H9 (cell line): Measurements from ENCODE around the gene FADS3. TPM values are rescaled to one million over a fixed set of nuclear protein-coding genes. Genes with fewer than 3 reads are reported as not detected.

Source experiments
- DNase-seq: peaks from one replicate; pipeline ENCODE4 v3.0.0-alpha.2; 2017
- H2AFZ ChIP-seq: one replicate; pipeline ENCODE4 v1.6.1; 2013; ENCODE audit warnings: mild to moderate bottlenecking, low read length, control low read depth, moderate library complexity
- H2AK5ac ChIP-seq: 2 replicates; pipeline ENCODE4 v1.6.1; 2013; ENCODE audit warnings: low read length, control low read depth, mixed read lengths; ENCODE audit not compliant: insufficient read length
- H2BK120ac ChIP-seq: one replicate; pipeline ENCODE4 v1.6.1; 2013; ENCODE audit warnings: low read depth, mild to moderate bottlenecking, low read length, control low read depth, inconsistent platforms; ENCODE audit not compliant: poor library complexity, severe bottlenecking
- H2BK12ac ChIP-seq: 2 replicates; pipeline ENCODE4 v1.6.1; 2013; ENCODE audit warnings: low read length, control low read depth, mixed read lengths, low read depth; ENCODE audit not compliant: insufficient read length
- H2BK15ac ChIP-seq: 2 replicates; pipeline ENCODE4 v1.6.1; 2013; ENCODE audit warnings: low read depth, low read length, control low read depth
- H2BK20ac ChIP-seq: one replicate; pipeline ENCODE4 v1.6.1; 2013; ENCODE audit warnings: low read depth, mild to moderate bottlenecking, low read length, control low read depth, inconsistent platforms; ENCODE audit not compliant: poor library complexity, severe bottlenecking
- H2BK5ac ChIP-seq: 2 replicates; pipeline ENCODE4 v1.6.1; 2013; ENCODE audit warnings: low read length, control low read depth, mixed read lengths; ENCODE audit not compliant: insufficient read length
- H3K14ac ChIP-seq: 2 replicates; pipeline ENCODE4 v1.6.1; 2013; ENCODE audit warnings: low read length, control low read depth; ENCODE audit not compliant: insufficient read depth
- H3K18ac ChIP-seq: 2 replicates; pipeline ENCODE4 v1.6.1; 2013; ENCODE audit warnings: low read depth, mild to moderate bottlenecking, mixed read lengths, low read length, control low read depth; ENCODE audit not compliant: insufficient read length
- H3K23ac ChIP-seq: 2 replicates; pipeline ENCODE4 v1.6.1; 2013; ENCODE audit warnings: low read length, control low read depth, mixed read lengths, low read depth; ENCODE audit not compliant: insufficient read length
- H3K23me2 ChIP-seq: 2 replicates; pipeline ENCODE4 v1.6.1; 2013; ENCODE audit warnings: low read depth, mild to moderate bottlenecking, mixed read lengths, low read length, control low read depth; ENCODE audit not compliant: insufficient read length, poor library complexity, severe bottlenecking
- H3K27ac ChIP-seq: 2 replicates; pipeline ENCODE4 v1.5.1; 2013; ENCODE audit warnings: low read length, control low read depth, mixed read lengths, low read depth; ENCODE audit not compliant: insufficient read length
- H3K27me3 ChIP-seq: 2 replicates; pipeline ENCODE4 v1.6.1; 2013; ENCODE audit warnings: low read length, control low read depth, inconsistent platforms; ENCODE audit not compliant: insufficient read depth
- H3K4ac ChIP-seq: 2 replicates; pipeline ENCODE4 v1.6.1; 2013; ENCODE audit warnings: low read depth, mild to moderate bottlenecking, control low read depth, inconsistent platforms, low read length, moderate library complexity
- H3K4me1 ChIP-seq: 2 replicates; pipeline ENCODE4 v1.6.1; 2013; ENCODE audit warnings: low read length, control low read depth, inconsistent platforms; ENCODE audit not compliant: insufficient read depth
- H3K4me2 ChIP-seq: 2 replicates; pipeline ENCODE4 v1.6.1; 2013; ENCODE audit warnings: low read length, control low read depth, mixed read lengths; ENCODE audit not compliant: insufficient read length, insufficient read depth
- H3K56ac ChIP-seq: 2 replicates; pipeline ENCODE4 v1.6.1; 2013; ENCODE audit warnings: low read depth, mild to moderate bottlenecking, mixed read lengths, low read length, control low read depth; ENCODE audit not compliant: insufficient read length
- H3K79me1 ChIP-seq: 2 replicates; pipeline ENCODE4 v1.6.1; 2013; ENCODE audit warnings: low read depth, mild to moderate bottlenecking, moderate library complexity, low read length, control low read depth, inconsistent platforms; ENCODE audit not compliant: insufficient read depth, poor library complexity, severe bottlenecking
- H3K79me2 ChIP-seq: 2 replicates; pipeline ENCODE4 v1.6.1; 2013; ENCODE audit warnings: low read length, control low read depth, inconsistent platforms; ENCODE audit not compliant: insufficient read depth
- H3K9ac ChIP-seq: 2 replicates; pipeline ENCODE4 v1.6.1; 2013; ENCODE audit warnings: low read length, control low read depth, mixed read lengths; ENCODE audit not compliant: insufficient read length; ENCODE audit errors: extremely low read depth
- H3K9me3 ChIP-seq: one replicate; pipeline ENCODE4 v1.6.1; 2013; ENCODE audit warnings: low read depth, low read length, inconsistent platforms; ENCODE audit not compliant: control insufficient read depth
- H3T11ph ChIP-seq: one replicate; pipeline ENCODE4 v1.6.1; 2013; ENCODE audit warnings: mild to moderate bottlenecking, low read length, control low read depth, inconsistent platforms
- H4K20me1 ChIP-seq: one replicate; pipeline ENCODE4 v1.6.1; 2013; ENCODE audit not compliant: control insufficient read depth, insufficient read length, insufficient read depth
- H4K5ac ChIP-seq: 2 replicates; pipeline ENCODE4 v1.6.1; 2013; ENCODE audit warnings: low read depth, mild to moderate bottlenecking, mixed read lengths, low read length, control low read depth; ENCODE audit not compliant: insufficient read length
- H4K8ac ChIP-seq: replicated peaks from 2 replicates; pipeline ENCODE4 v1.6.1; 2013; ENCODE audit warnings: low read length, control low read depth, mixed read lengths, low read depth; ENCODE audit not compliant: insufficient read length
- H4K91ac ChIP-seq: 2 replicates; pipeline ENCODE4 v1.6.1; 2013; ENCODE audit warnings: low read depth, mild to moderate bottlenecking, moderate library complexity, mixed read lengths, low read length, control low read depth; ENCODE audit not compliant: insufficient read length
- H3K27ac Mint-ChIP-seq, 3 experiments: 2 replicates in 2 of 3; 3 replicates in 1 of 3; pipeline ENCODE4 v1.8.0; 2020 to 2021; ENCODE audit warnings: mixed read lengths in 3 of 3, mild to moderate bottlenecking in 1 of 3, moderate library complexity in 1 of 3
- H3K27me3 Mint-ChIP-seq: 2 replicates; pipeline ENCODE4 v1.8.0; 2021; ENCODE audit warnings: low read depth, mild to moderate bottlenecking, moderate library complexity, mixed read lengths
- H3K36me3 Mint-ChIP-seq, 3 experiments: 2 replicates in 2 of 3; 3 replicates in 1 of 3; pipeline ENCODE4 v1.8.0; 2020 to 2021; ENCODE audit warnings: low read depth in 3 of 3, mixed read lengths in 3 of 3; ENCODE audit not compliant: insufficient read depth in 1 of 3
- H3K4me1 Mint-ChIP-seq, 2 experiments: 2 replicates each; pipeline ENCODE4 v1.8.0; 2020; ENCODE audit warnings: mixed read lengths in 2 of 2
- H3K4me3 Mint-ChIP-seq, 2 experiments: 2 replicates in 1 of 2; 3 replicates in 1 of 2; pipeline ENCODE4 v1.8.0; 2020 to 2021; ENCODE audit warnings: mild to moderate bottlenecking in 2 of 2, mixed read lengths in 2 of 2, moderate library complexity in 1 of 2
- H3K9me3 Mint-ChIP-seq, 2 experiments: 2 replicates in 1 of 2; 3 replicates in 1 of 2; pipeline ENCODE4 v1.8.0; 2020; ENCODE audit warnings: mild to moderate bottlenecking in 2 of 2, mixed read lengths in 2 of 2, moderate library complexity in 1 of 2
- CTCF ChIP-seq: fragments of 200-600 bp; sonication (generic); conservative IDR thresholded peaks from 3 replicates; pipeline ENCODE4 v1.8.0; 2021; ENCODE audit warnings: antibody characterized with exemption, mild to moderate bottlenecking
- WGBS: extraction: QIAGEN DNeasy Blood & Tissue Kit; methylation state at CpG from one replicate; pipeline ENCODE4 v1.1.7; 2013; ENCODE audit warnings: missing lambda C conversion rate, low lambda C conversion rate, mixed read lengths; ENCODE audit not compliant: insufficient read length; ENCODE audit errors: extremely low coverage; 5-methylcytosine and 5-hydroxymethylcytosine counted together
- total RNA-seq: library from RNA; stranded (reverse); gene quantifications from 2 replicates; pipeline ENCODE4 v1.2.1, GENCODE V29; 2021

Gene FADS3
- total RNA-seq, 1 experiment from 2014 or later: 34.9 TPM

GRCh38 chr11:61911128-61911700, 19.9 kb upstream of the FADS3 start:
- Mint-ChIP-seq H3K9me3 (no peaks in the 10 kb centered on the region), H3K4me3 (no peak overlapping the region), H3K4me1 (peaks cover 7 to 22% of the 10 kb centered on the region in 2 experiments), H3K36me3 (no peaks in the 10 kb centered on the region), H3K27me3 (peaks cover 20% of the 10 kb centered on the region), H3K27ac (no peak overlapping the region)
- Histone ChIP-seq H4K91ac (no peak overlapping the region), H4K20me1 (no peaks in the 10 kb centered on the region), H3K9ac (no peak overlapping the region), H3K56ac (no peak overlapping the region), H3T11ph (no peak overlapping the region), H2AK5ac (no peak overlapping the region), H3K4ac (no peak overlapping the region), H2BK12ac (no peak overlapping the region), H4K5ac (no peak overlapping the region), H3K79me1 (no peaks in the 10 kb centered on the region), H2BK120ac (no peak overlapping the region), H3K27ac (no peak overlapping the region), H3K23me2 (no peaks in the 10 kb centered on the region), H2BK15ac (no peak overlapping the region), H3K14ac (no peak overlapping the region), H3K23ac (no peak overlapping the region), H3K79me2 (no peaks in the 10 kb centered on the region), H3K4me1 (no peaks in the 10 kb centered on the region; the same call in 1 of the 2 replicates), H2BK20ac (no peak overlapping the region), H3K9me3 (no peaks in the 10 kb centered on the region), H2AFZ (no peak overlapping the region), H2BK5ac (no peak overlapping the region), H3K4me2 (no peak overlapping the region), H3K27me3 (no peaks in the 10 kb centered on the region), H4K8ac (no peak overlapping the region), H3K18ac (no peak overlapping the region)
- no peak for DNase-seq
- no CpG with 5 or more reads among the region's 7 CpGs for WGBS
- no peak for TF ChIP-seq CTCF
